ENCODE results near the gene ERCC4.

Gene ERCC4

DNA sequence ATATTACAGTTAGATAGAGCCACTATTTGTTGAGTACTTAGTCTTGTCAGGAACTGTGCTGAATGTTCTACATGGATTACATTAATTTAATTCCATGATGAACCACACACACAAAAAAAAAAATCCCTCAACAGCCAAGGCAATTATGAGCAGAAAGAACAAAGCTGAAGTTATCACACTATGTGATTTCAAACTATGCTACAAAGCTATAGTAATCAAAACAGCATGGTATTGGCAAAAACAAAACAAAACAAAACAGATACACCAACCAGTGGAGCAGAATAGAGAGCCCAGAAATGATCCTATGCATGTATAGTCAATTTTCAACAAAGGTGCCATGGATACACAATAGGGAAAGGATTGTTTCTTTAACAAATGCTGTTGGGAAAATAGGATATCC is 8.1 kb upstream of the ERCC4 start:
- intact Hi-C loops (cut with DNase I; ENCODE audit: low total_unique reads): no loop called here
- peaks cover 0 to 20% (median 7%) of the 10 kb centered on the region in 4 donors for H3K4me1 ChIP-seq
- H3K4me3 ChIP-seq: no peak overlapping the region
- no peaks in the 10 kb centered on the region for H3K27me3 ChIP-seq
- no peaks in the 10 kb centered on the region for H3K9me3 ChIP-seq
- no peaks in the 10 kb centered on the region for H3K36me3 ChIP-seq
- TF ChIP-seq, protein P1, sequence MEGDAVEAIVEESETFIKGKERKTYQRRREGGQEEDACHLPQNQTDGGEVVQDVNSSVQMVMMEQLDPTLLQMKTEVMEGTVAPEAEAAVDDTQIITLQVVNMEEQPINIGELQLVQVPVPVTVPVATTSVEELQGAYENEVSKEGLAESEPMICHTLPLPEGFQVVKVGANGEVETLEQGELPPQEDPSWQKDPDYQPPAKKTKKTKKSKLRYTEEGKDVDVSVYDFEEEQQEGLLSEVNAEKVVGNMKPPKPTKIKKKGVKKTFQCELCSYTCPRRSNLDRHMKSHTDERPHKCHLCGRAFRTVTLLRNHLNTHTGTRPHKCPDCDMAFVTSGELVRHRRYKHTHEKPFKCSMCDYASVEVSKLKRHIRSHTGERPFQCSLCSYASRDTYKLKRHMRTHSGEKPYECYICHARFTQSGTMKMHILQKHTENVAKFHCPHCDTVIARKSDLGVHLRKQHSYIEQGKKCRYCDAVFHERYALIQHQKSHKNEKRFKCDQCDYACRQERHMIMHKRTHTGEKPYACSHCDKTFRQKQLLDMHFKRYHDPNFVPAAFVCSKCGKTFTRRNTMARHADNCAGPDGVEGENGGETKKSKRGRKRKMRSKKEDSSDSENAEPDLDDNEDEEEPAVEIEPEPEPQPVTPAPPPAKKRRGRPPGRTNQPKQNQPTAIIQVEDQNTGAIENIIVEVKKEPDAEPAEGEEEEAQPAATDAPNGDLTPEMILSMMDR (IDR thresholded peaks at IDR 0.05): no peak
- no peak for DNase-seq
- H3K27ac ChIP-seq: no peak overlapping the region

DNA sequence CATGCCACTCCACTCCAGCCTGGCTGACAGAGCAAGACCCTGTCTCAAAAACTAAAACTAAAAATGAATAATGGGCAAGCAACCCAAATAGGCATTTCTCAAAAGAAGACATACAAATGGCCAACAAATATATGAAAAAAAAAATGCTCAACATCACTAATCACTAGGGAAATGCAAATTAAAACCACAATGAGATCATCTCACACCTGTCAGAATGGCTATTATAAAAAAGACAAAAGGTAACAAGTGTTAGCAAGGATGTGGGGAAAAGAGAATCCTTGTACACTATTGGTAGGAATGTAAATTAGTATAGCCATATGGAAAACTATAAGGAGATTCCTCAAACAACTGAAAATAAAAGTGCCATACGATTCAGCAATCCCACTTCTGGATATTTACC is 7.1 kb upstream of the ERCC4 start:
- DNase-seq: no peak
- Histone ChIP-seq H3K27me3 (no peaks in the 10 kb centered on the region), H3K4me1 (peaks cover 0 to 20% (median 7%) of the 10 kb centered on the region in 4 donors), H3K4me3 (no peak overlapping the region), H3K36me3 (no peaks in the 10 kb centered on the region), H3K27ac (no peak overlapping the region), H3K9me3 (no peaks in the 10 kb centered on the region)
- TF ChIP-seq, protein P1 (IDR thresholded peaks at IDR 0.05): no peak
- intact Hi-C loops (cut with DNase I; ENCODE audit: low total_unique reads): no loop called here

DNA sequence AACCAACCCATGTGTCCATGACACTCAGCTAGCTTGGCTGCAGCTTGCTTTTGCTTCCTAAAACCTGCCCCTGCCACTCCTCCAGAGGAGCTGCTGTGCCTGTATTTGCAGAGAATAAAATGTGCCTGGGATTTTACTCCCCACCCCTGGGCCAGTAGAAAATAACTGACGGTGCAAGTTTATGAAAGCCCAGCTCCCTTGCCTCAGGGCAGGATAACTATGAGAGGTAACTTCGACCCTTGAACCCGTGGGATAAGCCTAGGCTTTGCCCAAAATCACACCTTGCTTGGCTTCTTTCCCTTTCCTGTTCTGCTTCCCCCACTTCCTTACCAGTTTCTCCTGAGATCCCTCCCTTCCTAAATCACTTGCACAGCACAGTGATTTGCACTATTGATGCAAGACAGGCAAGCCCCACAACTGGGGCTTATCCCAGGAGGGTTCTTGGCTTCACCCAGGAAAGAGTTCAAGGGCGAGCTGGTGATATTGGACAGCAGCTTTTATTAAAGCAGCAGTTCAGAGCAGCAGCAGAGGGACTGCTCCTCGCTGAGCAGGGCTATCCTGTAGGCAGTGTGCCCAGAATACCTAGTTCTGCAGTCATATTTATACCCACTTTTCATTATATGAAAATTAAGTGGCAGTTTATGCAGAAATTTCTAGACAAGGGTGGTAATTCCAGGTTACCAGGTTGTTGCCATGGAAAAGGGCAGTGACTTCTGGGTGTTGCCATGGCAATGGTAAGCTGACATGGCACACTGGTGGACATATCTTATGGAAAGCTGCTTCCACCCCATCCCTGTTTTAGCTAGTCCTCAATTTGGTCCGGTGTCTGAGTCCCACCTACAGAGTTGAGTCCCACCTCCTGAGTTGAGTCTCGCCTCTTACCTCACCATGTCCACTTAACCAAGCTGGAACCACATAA is 6.3 kb upstream of the ERCC4 start:
- no peak for DNase-seq
- no peaks in the 10 kb centered on the region for H3K9me3 ChIP-seq
- no peaks in the 10 kb centered on the region for H3K36me3 ChIP-seq
- intact Hi-C loops (cut with DNase I; ENCODE audit: low total_unique reads): loop anchor here (2.0 kb wide), 1 partner anchor 49 kb away; no protein-coding TSS in a partner anchor
- TF ChIP-seq, protein P1 (IDR thresholded peaks at IDR 0.05): no peak
- H3K27me3 ChIP-seq: no peaks in the 10 kb centered on the region
- H3K4me3 ChIP-seq: no peak overlapping the region
- peak overlapping the region in 1 of 2 donors; percentile 26 for H3K27ac ChIP-seq
- peaks cover 0 to 22% (median 7%) of the 10 kb centered on the region in 4 donors for H3K4me1 ChIP-seq

DNA sequence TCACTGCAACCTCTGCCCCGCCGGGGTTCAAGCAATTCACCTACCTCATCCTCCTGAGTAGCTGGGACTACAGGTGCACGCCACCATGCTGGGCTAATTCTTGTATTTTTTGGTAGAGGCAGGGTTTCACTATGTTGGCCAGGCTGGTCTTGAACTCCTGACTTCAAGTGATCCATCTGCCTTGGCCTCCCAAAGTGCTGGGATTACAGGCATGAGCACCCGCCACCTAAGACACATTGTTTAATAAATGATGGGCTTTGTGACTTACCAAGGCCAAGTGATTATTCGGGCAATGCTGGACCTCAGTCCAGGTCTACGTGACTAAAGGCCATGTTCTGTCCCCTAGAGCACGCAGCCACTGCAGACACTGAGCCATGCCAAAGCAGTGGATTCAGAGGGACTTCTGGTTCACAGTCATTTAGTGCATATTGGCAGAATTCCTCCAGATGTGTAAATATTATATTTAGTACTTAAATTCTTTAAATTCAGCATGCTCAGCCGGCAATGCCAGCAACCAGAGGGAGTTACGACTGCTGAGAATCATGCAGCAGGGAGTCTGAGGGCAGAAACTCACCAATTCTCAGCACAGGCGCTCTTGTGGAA is 4.8 kb upstream of the ERCC4 start:
- no peaks in the 10 kb centered on the region for H3K36me3 ChIP-seq
- H3K4me1 ChIP-seq: peaks cover 0 to 25% (median 4%) of the 10 kb centered on the region in 4 donors
- TF ChIP-seq, protein P1 (IDR thresholded peaks at IDR 0.05): no peak
- H3K9me3 ChIP-seq: no peaks in the 10 kb centered on the region
- DNase-seq: no peak
- H3K4me3 ChIP-seq: no peak overlapping the region
- intact Hi-C loops (cut with DNase I; ENCODE audit: low total_unique reads): loop anchor here (2.0 kb wide), 1 partner anchor 50 kb away; no protein-coding TSS in a partner anchor
- H3K27me3 ChIP-seq: no peaks in the 10 kb centered on the region
- H3K27ac ChIP-seq: peak overlapping the region; percentile 44 to 47

DNA sequence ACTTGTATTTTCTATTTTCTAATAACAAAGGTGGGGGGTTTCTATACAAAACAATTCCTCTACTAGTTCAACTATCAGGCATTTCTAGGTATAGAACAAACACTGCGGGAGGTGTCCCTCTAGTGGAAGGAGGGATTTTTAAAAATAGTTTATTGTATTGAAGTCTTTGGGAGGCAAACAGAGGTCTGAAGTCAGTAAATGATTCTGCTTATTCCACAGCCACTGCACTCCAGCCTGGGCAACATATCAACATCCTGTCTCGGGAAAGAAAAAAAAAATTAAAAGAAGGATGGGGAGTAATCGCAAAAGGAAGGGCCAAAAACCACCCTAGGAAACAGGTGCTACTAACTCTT is 648 bp upstream of the ERCC4 start:
- no peaks in the 10 kb centered on the region for H3K27me3 ChIP-seq
- intact Hi-C loops (cut with DNase I; ENCODE audit: low total_unique reads): no loop called here
- peaks cover 0 to 6% (median 0%) of the 10 kb centered on the region in 3 donors for H3K36me3 ChIP-seq
- peaks cover 0 to 39% (median 17%) of the 10 kb centered on the region in 4 donors for H3K4me1 ChIP-seq
- H3K9me3 ChIP-seq: no peaks in the 10 kb centered on the region
- DNase-seq: no peak
- TF ChIP-seq, protein P1 (IDR thresholded peaks at IDR 0.05): no peak
- H3K27ac ChIP-seq: peak overlapping the region in 1 of 2 donors; percentile 67
- peak overlapping the region; percentile 90 to 96 for H3K4me3 ChIP-seq
